DOHH2 (cell line): ENCODE results near the gene BCAS1.

Experiments used
- EZH2phosphoT487 ChIP-seq: fragments of 200-600 bp; sonication (generic); IDR thresholded peaks from 2 replicates; pipeline ENCODE4 v1.6.1; 2017; ENCODE audit warnings: borderline replicate concordance, mild to moderate bottlenecking, antibody characterized with exemption, low read length, moderate library complexity, mixed read lengths
- TF ChIP-seq, protein P1 (sequence below): fragments of 200-600 bp; sonication (generic); IDR thresholded peaks from one replicate; pipeline ENCODE4 v1.5.1; 2014; ENCODE audit warnings: antibody characterized with exemption, mild to moderate bottlenecking, low read depth, low read length; ENCODE audit not compliant: poor library complexity, severe bottlenecking

DNA sequence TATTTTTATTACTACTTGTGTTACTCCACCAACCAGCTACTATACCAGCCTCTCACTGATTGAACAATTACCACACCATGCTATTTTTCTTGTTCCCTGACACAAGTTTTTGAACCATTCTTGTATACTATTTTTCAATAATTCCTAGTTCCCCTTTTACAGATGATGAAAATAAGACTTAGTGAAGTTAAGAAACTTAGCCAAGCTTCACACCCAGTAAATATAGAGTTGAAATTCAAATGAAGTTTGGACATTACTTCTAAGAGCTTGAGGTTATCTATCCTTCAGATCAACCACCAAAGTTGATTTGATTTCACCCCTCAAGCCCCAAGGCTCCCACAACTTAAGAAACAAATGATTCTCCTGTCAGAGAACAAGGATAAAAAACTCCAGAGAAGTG is 13.1 kb upstream of the BCAS1 start:
- TF ChIP-seq, protein P1, sequence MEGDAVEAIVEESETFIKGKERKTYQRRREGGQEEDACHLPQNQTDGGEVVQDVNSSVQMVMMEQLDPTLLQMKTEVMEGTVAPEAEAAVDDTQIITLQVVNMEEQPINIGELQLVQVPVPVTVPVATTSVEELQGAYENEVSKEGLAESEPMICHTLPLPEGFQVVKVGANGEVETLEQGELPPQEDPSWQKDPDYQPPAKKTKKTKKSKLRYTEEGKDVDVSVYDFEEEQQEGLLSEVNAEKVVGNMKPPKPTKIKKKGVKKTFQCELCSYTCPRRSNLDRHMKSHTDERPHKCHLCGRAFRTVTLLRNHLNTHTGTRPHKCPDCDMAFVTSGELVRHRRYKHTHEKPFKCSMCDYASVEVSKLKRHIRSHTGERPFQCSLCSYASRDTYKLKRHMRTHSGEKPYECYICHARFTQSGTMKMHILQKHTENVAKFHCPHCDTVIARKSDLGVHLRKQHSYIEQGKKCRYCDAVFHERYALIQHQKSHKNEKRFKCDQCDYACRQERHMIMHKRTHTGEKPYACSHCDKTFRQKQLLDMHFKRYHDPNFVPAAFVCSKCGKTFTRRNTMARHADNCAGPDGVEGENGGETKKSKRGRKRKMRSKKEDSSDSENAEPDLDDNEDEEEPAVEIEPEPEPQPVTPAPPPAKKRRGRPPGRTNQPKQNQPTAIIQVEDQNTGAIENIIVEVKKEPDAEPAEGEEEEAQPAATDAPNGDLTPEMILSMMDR = no peak
- TF ChIP-seq EZH2phosphoT487 = no peak
